AG09309 (cell line): ENCODE results near the gene RNF217.

Experiments
- DNase-seq: peaks from one replicate; pipeline ENCODE4 v3.0.0-alpha.2; 2010; ENCODE audit warnings: low read depth
- H3K4me3 ChIP-seq: 2 replicates; pipeline ENCODE4 v1.5.1; 2011; ENCODE audit warnings: mild to moderate bottlenecking, low read depth, low read length, moderate library complexity; ENCODE audit not compliant: control insufficient read depth
- CTCF ChIP-seq: IDR thresholded peaks from 2 replicates; pipeline ENCODE4 v1.5.1; 2011; ENCODE audit warnings: mild to moderate bottlenecking, low read depth, low read length, inconsistent platforms; ENCODE audit not compliant: insufficient read depth, control insufficient read depth; ENCODE audit errors: missing control alignments

RNF217 gene

GRCh38 chr6:124995131-124995530, 32.9 kb downstream of the RNF217 start:
- DNase-seq, result no peak
- TF ChIP-seq CTCF, result no peak

GRCh38 chr6:124995645-124996325, 33.5 kb downstream of the RNF217 start:
- TF ChIP-seq CTCF, result no peak
- DNase-seq, result no peak
- no peak overlapping the region for H3K4me3 ChIP-seq

More at GRCh38 chr6:124995131-124995530, 32.9 kb downstream of the RNF217 start:
- H3K4me3 ChIP-seq, result no peak overlapping the region

- H3K4me3 ChIP-seq, result no peak overlapping the region
- no peak for DNase-seq
- no peak for TF ChIP-seq CTCF
Measured at GRCh38 chr6:124996411-124996810, 34.2 kb downstream of the RNF217 start.

- no peak overlapping the region for H3K4me3 ChIP-seq
- DNase-seq, result no peak
- no peak for TF ChIP-seq CTCF
Measured at GRCh38 chr6:124997196-124997875, 35.1 kb downstream of the RNF217 start.

- H3K4me3 ChIP-seq, result no peak overlapping the region
- TF ChIP-seq CTCF, result no peak
- no peak for DNase-seq
Measured at GRCh38 chr6:124999105-124999764, 37.0 kb downstream of the RNF217 start.

- no peak for DNase-seq
- TF ChIP-seq CTCF, result no peak
- no peak overlapping the region for H3K4me3 ChIP-seq
Measured at GRCh38 chr6:125001684-125002405, 39.6 kb downstream of the RNF217 start.
